Activated B cell treated with CpG ODN at 0.5 μM for 24 hours (primary cell): Measurements from ENCODE around the gene CYP4F11. TPM values are rescaled to one million over a fixed set of nuclear protein-coding genes. Genes with fewer than 3 reads are reported as not detected.
"Not testable (repeated sequence)": the region's sequence is repeated elsewhere in the genome, so short reads cannot be mapped to it uniquely, and the experiment has no call there.

Experiments used
- ATAC-seq: fragments of 200-7000 bp; cut with Tn5 transposase; one replicate; pipeline ENCODE4 v1.10.0; 2021; ENCODE audit warnings: low read depth, mild to moderate bottlenecking, moderate library complexity
- CTCF ChIA-PET: fragments of 350-600 bp; sonication (Branson Sonifier 250); formaldehyde crosslinking; loops from one replicate; lab custom pipeline; 2021; ENCODE audit warnings: antibody characterized with exemption; lab: Charles Lee
- POLR2A ChIA-PET: fragments of 350-600 bp; sonication (Branson Sonifier 250); formaldehyde crosslinking; loops from one replicate; lab custom pipeline; 2021; ENCODE audit warnings: antibody characterized with exemption; lab: Charles Lee
- DNase-seq: peaks from one replicate; pipeline ENCODE4 v3.0.0; 2022
- H3K27ac Mint-ChIP-seq: one replicate; pipeline ENCODE4 v1.8.0; 2020; ENCODE audit warnings: mixed read lengths
- H3K27me3 Mint-ChIP-seq: one replicate; pipeline ENCODE4 v1.8.0; 2021; ENCODE audit warnings: mixed read lengths
- H3K36me3 Mint-ChIP-seq: one replicate; pipeline ENCODE4 v1.8.0; 2021; ENCODE audit warnings: low read depth, mixed read lengths
- H3K4me1 Mint-ChIP-seq: one replicate; pipeline ENCODE4 v1.8.0; 2021; ENCODE audit warnings: mixed read lengths
- H3K4me3 Mint-ChIP-seq: one replicate; pipeline ENCODE4 v1.8.0; 2020; ENCODE audit warnings: mild to moderate bottlenecking, mixed read lengths
- H3K9me3 Mint-ChIP-seq: one replicate; pipeline ENCODE4 v1.8.0; 2020; ENCODE audit warnings: mixed read lengths
- CTCF ChIP-seq: fragments of 200-600 bp; IDR thresholded peaks from one replicate; pipeline ENCODE4 v1.8.0; 2022; ENCODE audit warnings: antibody characterized with exemption, mild to moderate bottlenecking
- intact Hi-C: fragments of 100-400 bp; cut with micrococcal nuclease; formaldehyde crosslinking; loops from one replicate; pipeline ENCODE4 v1.15.1; 2024
- total RNA-seq: library from RNA; stranded (reverse); gene quantifications from 2 replicates; pipeline ENCODE4 v1.2.3, GENCODE V29; 2022

CYP4F11 gene
- total RNA-seq, 1 donor from 2014 or later: not detected

GRCh38 chr19:15892012-15892411 lies 42.3 kb downstream of the CYP4F11 start:
- Mint-ChIP-seq H3K9me3 (no peaks in the 10 kb centered on the region), H3K4me3 (no peak overlapping the region), H3K36me3 (no peaks in the 10 kb centered on the region), H3K27me3 (peaks cover 13% of the 10 kb centered on the region), H3K4me1 (no peaks in the 10 kb centered on the region), H3K27ac (no peak overlapping the region)
- POLR2A ChIA-PET: no interaction called here
- CTCF ChIA-PET: no interaction called here
- DNase-seq (no peak), ATAC-seq (no peak)
- intact Hi-C loops: no loop called here
- TF ChIP-seq CTCF: no peak

GRCh38 chr19:15891434-15891833 lies 42.9 kb downstream of the CYP4F11 start:
- intact Hi-C loops: no loop called here
- Mint-ChIP-seq H3K9me3 (no peaks in the 10 kb centered on the region), H3K4me1 (no peaks in the 10 kb centered on the region), H3K27me3 (peaks cover 8% of the 10 kb centered on the region), H3K36me3 (no peaks in the 10 kb centered on the region), H3K27ac (no peak overlapping the region), H3K4me3 (no peak overlapping the region)
- ChIA-PET POLR2A (no interaction called here), CTCF (no interaction called here)
- TF ChIP-seq CTCF: no peak
- ATAC-seq: no peak
- no peak for DNase-seq

- H3K27ac Mint-ChIP-seq, H3K9me3 Mint-ChIP-seq, H3K4me3 Mint-ChIP-seq, POLR2A ChIA-PET, DNase-seq, intact Hi-C loops, H3K36me3 Mint-ChIP-seq, H3K4me1 Mint-ChIP-seq, ATAC-seq, CTCF ChIA-PET: not testable (repeated sequence)
- peaks cover 12% of the 10 kb centered on the region for H3K27me3 Mint-ChIP-seq
Measured at GRCh38 chr19:15889339-15889738, 45.0 kb downstream of the CYP4F11 start.

- ChIA-PET POLR2A (no interaction called here), CTCF (no interaction called here)
- Mint-ChIP-seq H3K9me3 (peaks cover under 1% of the 10 kb centered on the region), H3K27me3 (peaks cover 16% of the 10 kb centered on the region), H3K36me3 (no peaks in the 10 kb centered on the region), H3K27ac (no peak overlapping the region), H3K4me1 (no peaks in the 10 kb centered on the region), H3K4me3 (no peak overlapping the region)
- intact Hi-C loops: no loop called here
- DNase-seq: no peak
- TF ChIP-seq CTCF: no peak
- ATAC-seq: no peak
Measured at GRCh38 chr19:15885919-15886318, 48.4 kb downstream of the CYP4F11 start.

- ATAC-seq: no peak
- ChIA-PET CTCF (no interaction called here), POLR2A (no interaction called here)
- intact Hi-C loops: no loop called here
- Mint-ChIP-seq H3K4me3 (no peak overlapping the region), H3K4me1 (no peaks in the 10 kb centered on the region), H3K27ac (no peak overlapping the region), H3K27me3 (peaks cover 18% of the 10 kb centered on the region), H3K9me3 (peaks cover 2% of the 10 kb centered on the region), H3K36me3 (no peaks in the 10 kb centered on the region)
- DNase-seq: no peak
- no peak for TF ChIP-seq CTCF
Measured at GRCh38 chr19:15885167-15885566, 49.2 kb downstream of the CYP4F11 start.

GRCh38 chr19:15883329-15883728 lies 51.0 kb downstream of the CYP4F11 start:
- H3K36me3 Mint-ChIP-seq, DNase-seq, H3K4me3 Mint-ChIP-seq, intact Hi-C loops, POLR2A ChIA-PET, ATAC-seq, CTCF ChIA-PET, H3K27ac Mint-ChIP-seq, H3K4me1 Mint-ChIP-seq, H3K9me3 Mint-ChIP-seq: not testable (repeated sequence)
- H3K27me3 Mint-ChIP-seq: peaks cover 25% of the 10 kb centered on the region
